ES-I3 (cell line): ENCODE results near the gene CBR1.
"Not testable (repeated sequence)": the region's sequence is repeated elsewhere in the genome, so short reads cannot be mapped to it uniquely, and the experiment has no call there.

Experiments
- H3K36me3 ChIP-seq: 2 replicates; pipeline ENCODE4 v1.6.1; 2013; ENCODE audit warnings: mild to moderate bottlenecking, low read length, control low read depth, moderate library complexity; ENCODE audit not compliant: insufficient read depth
- H3K4me1 ChIP-seq: 2 replicates; pipeline ENCODE4 v1.6.1; 2013; ENCODE audit warnings: mild to moderate bottlenecking, control low read depth, low read length; ENCODE audit not compliant: insufficient read depth
- H3K9ac ChIP-seq: 2 replicates; pipeline ENCODE4 v1.6.1; 2013; ENCODE audit warnings: low read depth, mild to moderate bottlenecking, low read length, moderate library complexity
- H3K9me3 ChIP-seq: 2 replicates; pipeline ENCODE4 v1.6.1; 2013; ENCODE audit warnings: mild to moderate bottlenecking, low read length, moderate library complexity; ENCODE audit not compliant: control insufficient read depth, insufficient read depth

CBR1 gene

DNA sequence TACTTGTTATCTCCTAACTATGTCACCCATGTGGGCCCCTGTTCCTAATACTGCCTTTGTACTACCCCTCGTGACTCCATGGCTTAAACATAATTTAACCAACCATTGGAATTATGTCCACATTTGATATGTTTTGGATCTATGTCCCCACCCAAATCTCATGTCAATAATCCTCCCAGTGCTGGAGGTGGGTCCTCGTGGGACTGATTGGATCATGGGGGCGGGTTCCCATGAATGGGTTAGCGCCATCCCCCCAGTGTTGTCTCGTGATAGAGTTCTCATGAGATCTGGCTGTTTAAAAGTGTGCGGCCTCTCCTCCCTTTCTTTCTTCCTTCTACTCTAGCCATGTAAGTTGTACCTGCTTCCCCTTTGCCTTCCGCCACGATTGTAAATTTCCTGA is 9.8 kb downstream of the CBR1 start:
- Histone ChIP-seq H3K9ac (no peak overlapping the region), H3K9me3 (no peaks in the 10 kb centered on the region), H3K36me3 (no peaks in the 10 kb centered on the region), H3K4me1 (peaks cover 7% of the 10 kb centered on the region; the same call in 1 of the 2 replicates)

DNA sequence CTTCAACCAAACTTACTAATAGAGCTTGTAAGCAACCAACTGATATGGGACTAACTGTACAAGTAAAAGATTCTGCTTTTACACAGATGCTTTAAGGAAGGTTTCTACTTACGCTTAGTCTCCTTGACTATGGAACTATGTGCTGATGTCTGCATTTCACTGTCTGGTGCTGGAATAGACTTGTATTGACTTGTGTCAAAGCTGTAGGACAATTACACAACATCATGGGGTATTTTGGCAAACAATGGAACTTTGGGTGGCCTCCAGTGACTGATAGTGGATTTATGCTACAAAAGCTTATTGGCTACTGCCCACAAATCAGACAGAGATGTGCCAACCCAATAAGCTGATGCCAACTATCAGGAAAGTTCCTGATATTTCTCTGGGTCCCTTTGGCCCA is 10.6 kb downstream of the CBR1 start:
- 0 out of 2 replicates have a peak, but pooled peaks cover under 1% of the 10 kb centered on the region for H3K4me1 ChIP-seq
- no peaks in the 10 kb centered on the region for H3K36me3 ChIP-seq
- no peak overlapping the region for H3K9ac ChIP-seq
- H3K9me3 ChIP-seq, result no peaks in the 10 kb centered on the region

DNA sequence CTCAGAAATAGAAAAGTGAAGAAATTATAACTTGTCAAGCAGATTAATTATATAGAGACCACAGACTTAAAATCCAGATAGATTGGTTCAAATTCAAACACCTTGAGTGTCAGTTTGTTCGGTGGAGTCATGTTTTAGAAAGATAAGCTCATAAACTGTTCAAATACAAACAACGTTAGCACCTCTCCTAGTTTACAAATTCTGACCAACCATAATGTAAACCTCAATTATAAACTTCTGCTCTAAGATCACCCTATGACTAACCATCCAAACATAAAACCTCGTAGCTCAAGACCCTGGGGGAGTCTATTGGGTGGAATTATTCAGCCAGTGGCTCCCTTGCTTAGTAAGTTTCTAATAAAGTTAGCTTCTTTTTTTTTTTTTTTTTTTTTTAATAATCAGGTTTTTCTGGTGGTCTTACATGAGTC is 12.4 kb downstream of the CBR1 start:
- Histone ChIP-seq H3K9ac (no peak overlapping the region), H3K36me3 (no peaks in the 10 kb centered on the region), H3K4me1 (no peaks in the 10 kb centered on the region; the same call in 1 of the 2 replicates), H3K9me3 (no peaks in the 10 kb centered on the region)

DNA sequence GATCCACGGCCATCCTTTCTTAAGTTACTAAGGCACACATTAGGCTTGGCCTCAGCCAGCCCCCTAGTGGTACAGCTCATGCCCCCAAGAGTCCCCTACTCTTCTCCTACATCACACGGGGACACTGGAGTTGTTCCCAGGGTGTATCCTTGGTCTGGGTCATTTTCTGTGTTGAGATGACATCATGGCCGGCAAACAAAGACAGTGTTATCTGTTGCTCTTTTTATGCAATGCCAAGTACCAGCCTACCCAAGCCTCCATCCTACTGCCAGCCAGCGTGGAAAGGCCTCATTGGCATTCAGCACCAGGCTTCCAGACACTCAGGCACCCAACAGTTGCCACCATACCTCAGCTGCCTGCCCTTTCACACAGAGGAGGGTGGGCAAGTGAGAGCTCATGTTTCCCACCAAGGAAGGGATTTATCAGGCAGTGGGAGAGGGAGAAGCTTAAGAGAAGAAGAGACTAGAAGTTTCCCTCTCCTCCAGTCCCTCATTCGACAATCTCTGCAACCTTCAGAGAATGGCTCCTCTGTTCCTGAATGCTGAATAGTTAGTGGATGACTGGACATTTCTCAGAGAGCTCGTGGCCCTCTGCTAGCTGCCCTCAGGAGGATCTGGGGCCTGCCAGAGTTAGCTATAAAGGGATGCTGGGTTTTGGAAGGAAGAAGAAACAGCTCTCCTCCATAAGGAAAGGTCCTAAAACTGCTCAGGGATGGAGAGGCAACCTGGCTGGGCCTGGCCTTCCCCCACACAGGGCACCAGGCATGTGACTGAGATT is 17.7 kb downstream of the CBR1 start:
- H3K9ac ChIP-seq, result no peak overlapping the region
- H3K4me1 ChIP-seq, result no peaks in the 10 kb centered on the region; the same call in 1 of the 2 replicates
- peaks cover 1% of the 10 kb centered on the region; the same call in 1 of the 2 replicates for H3K9me3 ChIP-seq
- no peaks in the 10 kb centered on the region for H3K36me3 ChIP-seq

DNA sequence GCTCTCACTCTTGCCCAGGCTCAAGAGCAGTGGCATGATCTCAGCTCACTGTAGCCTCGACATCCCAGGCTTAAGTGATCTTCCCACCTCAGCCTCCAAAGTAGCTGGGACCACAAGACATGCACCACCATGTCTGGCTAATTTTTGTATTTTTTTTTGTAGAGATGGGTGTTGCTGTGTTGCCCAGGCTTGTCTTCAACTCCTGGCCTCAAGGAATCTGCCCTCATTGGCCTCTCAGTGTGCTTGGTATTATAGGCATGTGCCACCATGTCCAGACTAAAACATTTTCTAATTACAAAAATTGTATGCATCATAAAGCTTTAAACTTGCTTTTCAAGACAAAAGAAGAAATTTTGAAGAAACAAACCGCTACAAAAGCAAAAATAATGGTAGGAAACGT is 20.1 kb downstream of the CBR1 start:
- Histone ChIP-seq H3K9ac (no peak overlapping the region), H3K9me3 (peaks cover 20% of the 10 kb centered on the region), H3K4me1 (no peaks in the 10 kb centered on the region; the same call in 1 of the 2 replicates), H3K36me3 (no peaks in the 10 kb centered on the region)

DNA sequence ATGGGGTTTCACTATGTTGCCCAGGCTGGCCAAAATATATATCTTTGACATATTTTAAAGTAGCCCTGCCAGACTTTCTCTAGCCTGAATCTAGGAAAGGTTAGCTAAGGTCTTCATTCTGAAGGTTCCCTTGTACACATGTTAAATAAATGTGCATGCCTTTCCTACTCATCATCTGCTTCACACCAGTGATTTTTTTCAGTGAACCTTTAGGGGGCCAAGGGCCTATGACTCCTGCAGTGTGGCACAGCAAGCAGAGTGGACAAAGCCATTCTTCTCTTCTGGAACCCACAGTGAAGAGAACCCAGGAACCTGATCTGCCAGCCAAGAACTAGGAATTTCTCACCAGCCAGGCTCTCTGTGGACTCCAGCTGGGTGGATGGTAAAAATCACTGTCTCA is 22.9 kb downstream of the CBR1 start:
- Histone ChIP-seq H3K4me1 (peaks cover 1% of the 10 kb centered on the region; the same call in 1 of the 2 replicates), H3K9me3 (peaks cover 20% of the 10 kb centered on the region), H3K36me3 (no peaks in the 10 kb centered on the region), H3K9ac (no peak overlapping the region)

DNA sequence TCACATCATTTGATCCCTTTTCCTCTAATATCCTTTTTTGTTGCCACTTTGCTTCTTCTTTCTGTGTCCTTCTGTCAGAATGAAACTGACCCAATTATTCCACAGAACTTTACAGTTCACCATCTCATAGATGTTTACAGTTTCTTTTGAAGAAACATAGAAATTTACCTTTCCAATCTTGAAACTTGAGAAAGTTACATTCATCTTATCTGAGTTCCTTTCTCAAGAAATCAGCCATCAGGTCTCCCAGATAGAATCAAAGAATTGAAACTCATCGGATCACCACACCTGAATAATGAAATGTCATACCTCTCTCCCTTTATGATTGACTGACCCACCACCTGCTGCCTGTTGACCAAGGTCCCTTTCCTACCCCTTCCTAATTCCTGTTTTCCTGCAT is 23.7 kb downstream of the CBR1 start:
- Histone ChIP-seq H3K9ac (no peak overlapping the region), H3K4me1 (peaks cover 9% of the 10 kb centered on the region; the same call in 1 of the 2 replicates), H3K9me3 (peaks cover 20% of the 10 kb centered on the region), H3K36me3 (no peaks in the 10 kb centered on the region)

DNA sequence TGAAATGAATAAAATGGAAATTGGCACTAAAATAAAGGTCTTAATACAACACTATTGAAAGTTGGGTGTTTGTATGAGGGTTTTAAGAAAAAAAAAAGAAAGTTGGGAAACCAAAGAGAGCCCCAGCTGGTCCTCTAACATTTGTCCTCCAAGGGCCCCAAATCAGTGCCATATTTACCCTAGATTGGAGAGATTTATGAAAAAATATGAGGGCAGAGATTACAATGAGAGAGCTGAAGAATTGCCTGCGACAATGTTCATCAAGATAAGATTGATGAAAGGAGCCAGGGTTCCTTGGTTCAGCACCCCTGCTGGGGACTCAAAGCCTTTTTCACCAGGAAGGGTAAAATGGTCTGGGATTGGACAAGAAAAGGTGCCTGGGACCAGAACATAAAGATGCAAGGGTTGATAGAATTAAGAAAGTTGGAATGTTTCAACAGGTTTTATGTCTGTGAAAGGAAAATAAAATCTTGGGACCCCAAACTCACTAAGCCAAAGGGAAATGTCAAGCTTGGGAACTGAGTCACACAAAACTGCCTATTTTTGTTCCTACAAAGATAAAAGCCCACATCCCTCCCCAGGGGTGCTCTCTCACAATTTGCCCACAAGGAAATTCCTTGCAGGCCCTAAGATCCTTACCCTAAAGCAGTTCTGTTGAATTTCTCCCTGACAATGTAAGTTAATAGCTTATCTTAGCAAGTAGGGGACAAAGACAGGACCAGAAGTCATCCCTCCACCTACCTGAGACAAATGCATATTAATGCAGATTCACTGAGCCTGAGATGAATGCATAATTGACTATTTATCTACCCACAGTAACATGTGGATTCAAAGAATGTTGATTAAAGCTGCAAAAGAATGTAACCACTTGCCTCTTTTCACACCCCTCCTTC is 26.8 kb downstream of the CBR1 start:
- Histone ChIP-seq H3K9ac (no peak overlapping the region), H3K36me3 (no peaks in the 10 kb centered on the region), H3K9me3 (peaks cover 20% of the 10 kb centered on the region), H3K4me1 (peaks cover 22% of the 10 kb centered on the region)

DNA sequence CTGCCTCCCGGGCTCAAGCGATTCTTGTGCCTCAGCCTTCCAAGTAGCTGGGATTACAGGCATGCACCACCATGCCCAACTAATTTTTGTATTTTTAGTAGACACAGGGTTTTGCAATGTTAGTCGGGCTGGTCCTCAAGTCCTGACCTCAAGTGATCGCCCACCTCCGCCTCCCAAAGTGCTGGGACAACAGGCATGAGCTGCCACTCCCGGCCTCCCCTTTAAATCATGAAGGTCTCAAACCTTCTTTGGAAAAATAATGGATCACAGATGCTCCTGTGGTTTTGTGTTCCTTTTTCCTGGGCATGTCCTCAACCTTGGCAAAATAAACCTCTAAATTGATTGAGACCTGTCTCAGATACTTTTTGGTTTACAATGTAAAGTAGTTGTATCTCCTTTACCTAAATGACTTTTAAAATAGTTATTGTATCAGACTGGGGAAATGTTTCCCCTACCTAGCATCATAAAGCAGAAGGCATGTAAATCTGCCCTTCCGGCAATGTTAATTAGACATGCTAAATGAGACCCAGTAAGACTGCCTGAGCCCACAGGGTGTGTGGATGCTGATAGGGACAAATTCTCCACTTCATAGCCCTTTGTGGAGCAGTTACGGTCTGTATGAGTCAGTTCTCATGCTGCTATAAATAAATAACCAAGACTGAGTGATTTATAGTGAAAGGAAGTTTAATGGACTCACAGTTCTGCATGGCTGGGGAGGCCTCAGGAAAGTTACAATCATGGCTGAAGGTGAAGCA is 27.8 kb downstream of the CBR1 start:
- H3K4me1 ChIP-seq, result peaks cover 22% of the 10 kb centered on the region
- H3K36me3 ChIP-seq, result no peaks in the 10 kb centered on the region
- H3K9ac ChIP-seq, result no peak overlapping the region; the same call in 1 of the 2 replicates
- H3K9me3 ChIP-seq, result peaks cover 24% of the 10 kb centered on the region

DNA sequence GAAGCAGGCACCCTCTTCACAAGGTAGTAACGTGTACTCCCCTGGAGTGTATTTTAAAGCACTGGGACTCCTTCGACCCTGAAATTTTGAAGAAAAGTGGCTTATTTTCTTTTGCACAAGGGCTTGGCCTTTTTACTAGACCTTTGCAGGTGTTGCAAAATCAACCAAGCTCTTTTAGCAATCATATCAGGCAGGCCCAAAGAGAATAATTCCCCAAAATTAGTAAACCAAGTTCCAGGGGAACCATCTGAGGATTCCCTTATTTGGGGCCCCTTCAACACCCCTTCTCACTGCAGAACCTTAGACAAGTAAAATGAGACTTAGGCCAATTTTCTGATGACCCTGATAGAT is 28.3 kb downstream of the CBR1 start:
- Histone ChIP-seq H3K4me1 (peaks cover 22% of the 10 kb centered on the region), H3K9me3 (peaks cover 23% of the 10 kb centered on the region), H3K9ac (no peak overlapping the region; the same call in 1 of the 2 replicates), H3K36me3 (no peaks in the 10 kb centered on the region)

DNA sequence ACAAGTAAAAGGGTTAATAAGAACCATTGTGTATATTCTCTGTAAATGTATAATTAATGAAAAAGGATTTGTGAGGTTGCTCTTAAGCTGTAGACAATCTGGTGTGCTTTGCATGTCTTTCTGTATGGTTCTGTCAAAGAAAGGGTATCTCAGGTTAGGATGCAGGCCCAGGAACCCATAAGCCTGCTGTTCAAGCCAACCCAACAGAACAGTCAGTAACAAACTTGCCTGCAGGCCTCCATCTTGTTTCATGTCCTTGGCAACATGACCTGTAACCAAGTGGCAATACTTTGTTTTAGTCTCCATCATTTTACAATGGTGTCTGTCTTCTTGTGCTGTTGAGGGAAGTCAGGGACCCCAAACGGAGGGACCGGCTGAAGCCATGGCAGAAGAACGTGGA is 29.2 kb downstream of the CBR1 start:
- H3K9ac ChIP-seq, result peak overlapping the region; percentile 6; the same call in 1 of the 2 replicates

DNA sequence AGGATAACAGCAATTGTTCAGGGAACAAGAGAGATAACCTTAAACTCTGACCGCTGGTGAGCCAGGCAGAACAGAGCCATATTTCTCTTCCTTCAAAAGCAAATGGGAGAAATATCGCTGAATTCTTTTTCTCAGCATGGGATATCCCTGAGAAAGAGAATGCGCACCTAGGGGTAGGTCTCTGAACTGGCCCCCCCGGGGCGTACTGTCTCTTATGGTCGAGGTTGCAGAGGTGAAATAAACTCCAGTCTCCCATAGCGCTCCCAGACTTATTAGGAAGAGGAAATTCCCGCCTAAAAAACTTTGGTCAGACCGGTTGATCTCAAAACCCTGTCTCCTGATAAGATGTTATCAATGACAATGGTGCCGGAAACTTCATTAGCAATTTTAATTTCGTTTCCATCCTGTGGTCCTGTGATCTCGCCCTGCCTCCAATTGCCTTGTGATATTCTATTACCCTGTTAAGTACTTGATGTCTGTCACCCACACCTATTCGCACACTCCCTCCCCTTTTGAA is 29.9 kb downstream of the CBR1 start:
- peaks cover 22% of the 10 kb centered on the region for H3K4me1 ChIP-seq
- peaks cover 16% of the 10 kb centered on the region for H3K9me3 ChIP-seq
- H3K36me3 ChIP-seq, H3K9ac ChIP-seq: not testable (repeated sequence)

More for the DNA sequence above, 29.2 kb downstream of the CBR1 start:
- peaks cover 22% of the 10 kb centered on the region for H3K4me1 ChIP-seq
- H3K9me3 ChIP-seq, result peaks cover 21% of the 10 kb centered on the region
- no peaks in the 10 kb centered on the region for H3K36me3 ChIP-seq

DNA sequence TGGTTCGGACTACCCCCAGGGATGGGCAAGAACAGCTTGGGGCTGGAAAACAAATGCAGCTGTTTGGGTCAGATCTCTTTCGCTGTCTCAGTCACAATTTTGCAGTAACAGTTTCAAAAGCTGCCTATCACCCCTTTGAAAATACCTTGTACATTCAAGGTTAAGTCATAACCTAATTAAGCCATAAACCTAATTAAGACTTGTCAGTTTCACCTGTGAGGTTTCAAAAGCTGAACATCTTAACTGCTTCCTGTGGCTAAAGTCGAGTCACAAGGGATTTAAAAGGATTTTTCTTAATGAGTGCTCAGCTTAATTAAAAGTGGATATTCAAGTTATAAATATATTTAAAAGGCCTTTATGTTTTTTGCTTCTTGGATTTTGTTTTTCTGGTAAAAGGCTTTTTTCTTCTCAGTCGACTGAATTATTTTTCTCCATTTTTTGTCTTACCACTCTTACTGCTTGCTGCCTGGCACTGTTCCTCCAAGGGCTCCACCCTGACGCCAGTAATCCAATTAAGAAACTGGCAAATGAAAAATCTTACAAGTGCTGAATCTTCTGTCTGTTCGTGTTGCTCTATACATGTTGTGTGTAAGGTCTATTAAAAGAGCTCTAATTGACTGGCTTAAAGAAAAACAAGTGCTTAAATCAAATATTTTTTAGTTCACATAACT is 31.3 kb downstream of the CBR1 start:
- Histone ChIP-seq H3K9ac (peak overlapping the region; percentile 13; the same call in 1 of the 2 replicates), H3K4me1 (peaks cover 22% of the 10 kb centered on the region), H3K9me3 (peaks cover 14% of the 10 kb centered on the region), H3K36me3 (no peaks in the 10 kb centered on the region)
